Measurements from ENCODE around the gene SYT9. TPM values are rescaled to one million over a fixed set of nuclear protein-coding genes. Genes with fewer than 3 reads are reported as not detected.

The SYT9 gene, protein sequence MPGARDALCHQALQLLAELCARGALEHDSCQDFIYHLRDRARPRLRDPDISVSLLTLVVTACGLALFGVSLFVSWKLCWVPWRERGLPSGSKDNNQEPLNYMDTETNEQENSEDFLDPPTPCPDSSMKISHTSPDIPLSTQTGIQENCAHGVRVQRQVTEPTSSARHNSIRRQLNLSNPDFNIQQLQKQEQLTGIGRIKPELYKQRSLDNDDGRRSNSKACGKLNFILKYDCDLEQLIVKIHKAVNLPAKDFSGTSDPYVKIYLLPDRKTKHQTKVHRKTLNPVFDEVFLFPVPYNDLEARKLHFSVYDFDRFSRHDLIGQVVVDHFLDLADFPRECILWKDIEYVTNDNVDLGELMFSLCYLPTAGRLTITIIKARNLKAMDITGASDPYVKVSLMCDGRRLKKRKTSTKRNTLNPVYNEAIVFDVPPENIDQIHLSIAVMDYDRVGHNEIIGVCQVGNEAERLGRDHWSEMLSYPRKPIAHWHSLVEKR
- 0.18 TPM for total RNA-seq
- long read RNA-seq, partial matches to known transcripts = 0 of 6 reads
- long read RNA-seq, other reads (novel, unspliced or antisense) = 6 of 6 reads

DNA sequence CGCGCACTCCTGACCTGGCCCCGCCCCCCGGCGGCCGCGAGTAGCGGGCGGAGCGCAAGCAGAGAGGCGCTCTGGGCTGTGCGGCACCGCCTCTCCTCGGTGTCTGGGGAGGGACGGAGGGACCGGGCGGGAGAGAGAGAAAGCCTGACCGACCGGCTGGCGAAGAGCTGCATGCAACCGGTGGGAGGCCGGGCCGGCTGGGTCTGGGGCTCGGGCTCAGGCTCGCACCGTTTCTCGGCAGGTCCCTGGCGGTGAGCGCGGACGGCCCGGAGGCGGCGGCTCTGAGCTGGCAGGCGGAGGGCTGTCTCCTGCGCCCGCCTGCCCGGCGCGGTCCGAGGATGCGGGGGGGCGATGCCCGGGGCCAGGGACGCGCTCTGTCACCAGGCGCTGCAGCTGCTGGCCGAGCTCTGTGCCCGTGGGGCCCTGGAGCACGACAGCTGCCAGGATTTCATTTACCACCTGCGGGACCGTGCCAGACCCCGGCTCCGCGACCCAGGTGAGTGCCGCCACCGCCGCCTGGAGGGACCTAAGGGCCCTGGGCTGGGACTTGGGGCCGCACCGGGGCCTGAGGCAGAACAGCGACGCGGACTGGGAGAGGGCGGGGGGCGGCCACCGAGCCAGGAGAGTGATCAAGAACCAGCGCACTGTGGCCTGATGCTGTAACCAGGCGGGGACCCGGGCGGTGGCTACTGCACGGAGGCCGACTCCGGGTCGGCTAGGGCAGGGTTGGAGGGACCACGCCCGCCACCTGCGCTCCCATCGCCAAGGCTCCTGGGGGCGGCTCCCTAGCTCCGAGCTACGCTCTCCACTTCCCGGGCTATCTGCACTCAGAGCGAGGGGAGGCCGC lies at the start of gene SYT9:
TSS of gene SYT9 (plus strand) at position 69 of the 847 bp plus-strand sequence. CDS start at position 352, 283 bp downstream.
- intact Hi-C loops (cut with DNase I) = no loop called here
- peak within 1 kb of the TSS; percentile 62 for H3K4me3 ChIP-seq
- H3K4me1 ChIP-seq = peaks cover 13% of the 10 kb centered on the region
- no peaks in the 10 kb centered on the region for H3K36me3 ChIP-seq
- no peak within 1 kb of the TSS for H3K27ac ChIP-seq
- ATAC-seq (peak; percentile 92 to 95), DNase-seq (peak; percentile 62)
- peaks cover 3% of the 10 kb centered on the region for H3K9me3 ChIP-seq
- H3K27me3 ChIP-seq (ENCODE audit: low read depth) = peaks cover 53% of the 10 kb centered on the region
- TF ChIP-seq, protein P1, sequence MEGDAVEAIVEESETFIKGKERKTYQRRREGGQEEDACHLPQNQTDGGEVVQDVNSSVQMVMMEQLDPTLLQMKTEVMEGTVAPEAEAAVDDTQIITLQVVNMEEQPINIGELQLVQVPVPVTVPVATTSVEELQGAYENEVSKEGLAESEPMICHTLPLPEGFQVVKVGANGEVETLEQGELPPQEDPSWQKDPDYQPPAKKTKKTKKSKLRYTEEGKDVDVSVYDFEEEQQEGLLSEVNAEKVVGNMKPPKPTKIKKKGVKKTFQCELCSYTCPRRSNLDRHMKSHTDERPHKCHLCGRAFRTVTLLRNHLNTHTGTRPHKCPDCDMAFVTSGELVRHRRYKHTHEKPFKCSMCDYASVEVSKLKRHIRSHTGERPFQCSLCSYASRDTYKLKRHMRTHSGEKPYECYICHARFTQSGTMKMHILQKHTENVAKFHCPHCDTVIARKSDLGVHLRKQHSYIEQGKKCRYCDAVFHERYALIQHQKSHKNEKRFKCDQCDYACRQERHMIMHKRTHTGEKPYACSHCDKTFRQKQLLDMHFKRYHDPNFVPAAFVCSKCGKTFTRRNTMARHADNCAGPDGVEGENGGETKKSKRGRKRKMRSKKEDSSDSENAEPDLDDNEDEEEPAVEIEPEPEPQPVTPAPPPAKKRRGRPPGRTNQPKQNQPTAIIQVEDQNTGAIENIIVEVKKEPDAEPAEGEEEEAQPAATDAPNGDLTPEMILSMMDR (IDR thresholded peaks at IDR 0.05) = no peak

DNA sequence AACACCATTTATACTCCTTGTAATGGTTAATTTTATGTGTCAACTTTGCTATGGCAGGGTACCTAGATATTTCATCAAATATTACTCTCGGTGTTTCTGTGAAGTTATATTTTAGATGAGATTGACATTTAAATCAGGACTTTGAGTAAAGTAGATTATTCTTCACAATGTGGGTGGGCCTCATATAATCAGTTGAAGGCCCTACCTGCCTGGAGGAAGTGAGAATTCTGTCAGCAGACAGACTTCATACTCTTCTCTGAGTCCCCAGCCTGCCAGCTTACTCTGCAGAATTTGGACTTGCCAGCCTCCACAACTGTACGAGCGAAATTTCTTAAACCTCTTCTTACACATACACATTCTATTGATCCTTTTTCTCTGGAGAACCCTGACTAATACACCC lies 49.3 kb upstream of the SYT9 start:
- H3K4me3 ChIP-seq = no peak overlapping the region
- no peaks in the 10 kb centered on the region for H3K4me1 ChIP-seq
- DNase-seq (no peak), ATAC-seq (no peak)
- no peaks in the 10 kb centered on the region for H3K36me3 ChIP-seq
- TF ChIP-seq, protein P1 (IDR thresholded peaks at IDR 0.05) = no peak
- intact Hi-C loops (cut with DNase I) = no loop called here
- H3K9me3 ChIP-seq = no peaks in the 10 kb centered on the region
- no peak overlapping the region for H3K27ac ChIP-seq
- H3K27me3 ChIP-seq (ENCODE audit: low read depth) = no peaks in the 10 kb centered on the region

GRCh38 chr11:7204778-7205177 lies 46.9 kb upstream of the SYT9 start:
- TF ChIP-seq, protein P1 (IDR thresholded peaks at IDR 0.05) = no peak
- no peaks in the 10 kb centered on the region for H3K36me3 ChIP-seq
- no peaks in the 10 kb centered on the region for H3K9me3 ChIP-seq
- DNase-seq (no peak), ATAC-seq (no peak)
- H3K27ac ChIP-seq = no peak overlapping the region
- no peak overlapping the region for H3K4me3 ChIP-seq
- H3K27me3 ChIP-seq (ENCODE audit: low read depth) = no peaks in the 10 kb centered on the region
- intact Hi-C loops (cut with DNase I) = no loop called here
- H3K4me1 ChIP-seq = no peaks in the 10 kb centered on the region

- intact Hi-C loops (cut with DNase I) = no loop called here
- Histone ChIP-seq H3K9me3 (no peaks in the 10 kb centered on the region), H3K36me3 (no peaks in the 10 kb centered on the region), H3K27ac (no peak overlapping the region), H3K4me1 (no peaks in the 10 kb centered on the region), H3K4me3 (no peak overlapping the region), H3K27me3 (ENCODE audit: low read depth) (no peaks in the 10 kb centered on the region)
- DNase-seq (no peak), ATAC-seq (no peak)
- TF ChIP-seq, protein P1 (IDR thresholded peaks at IDR 0.05) = no peak
Observed at GRCh38 chr11:7208391-7208790, 43.3 kb upstream of the SYT9 start.

DNA sequence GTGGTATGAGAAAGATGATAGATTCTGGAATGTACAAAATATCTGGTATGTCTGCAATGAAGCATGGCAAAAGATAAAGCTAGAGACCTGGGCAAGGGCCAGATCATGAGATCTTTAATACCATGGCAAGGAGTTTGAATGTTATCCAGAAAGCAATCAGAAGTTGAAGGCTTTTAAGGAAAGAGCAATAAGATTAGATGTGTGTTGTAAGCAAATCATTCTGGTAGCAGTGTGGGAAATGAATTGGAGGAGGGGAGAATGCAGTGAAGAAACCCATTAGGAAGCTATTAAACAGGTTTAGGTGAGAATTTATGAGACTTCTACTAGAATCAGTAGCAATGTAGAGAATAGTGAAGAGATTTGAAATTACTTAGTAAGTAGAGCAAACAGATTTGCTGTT lies 32.2 kb upstream of the SYT9 start:
- ATAC-seq = no peak

More for the DNA sequence above, 32.2 kb upstream of the SYT9 start:
- Histone ChIP-seq H3K27ac (no peak overlapping the region), H3K4me3 (no peak overlapping the region), H3K9me3 (no peaks in the 10 kb centered on the region), H3K4me1 (no peaks in the 10 kb centered on the region), H3K27me3 (ENCODE audit: low read depth) (peaks cover 7% of the 10 kb centered on the region), H3K36me3 (no peaks in the 10 kb centered on the region)
- no peak for DNase-seq
- intact Hi-C loops (cut with DNase I) = no loop called here
- TF ChIP-seq, protein P1 (IDR thresholded peaks at IDR 0.05) = no peak

All from lower lobe of right lung (tissue), 2 donors.